K562 (cell line): Measurements from ENCODE around the gene DMRTC1. TPM values are rescaled to one million over a fixed set of nuclear protein-coding genes. Genes with fewer than 3 reads are reported as not detected.
"Not testable (repeated sequence)": the region's sequence is repeated elsewhere in the genome, so short reads cannot be mapped to it uniquely, and the experiment has no call there.

Source experiments
- ATAC-seq: fragments of 200-7000 bp; cut with Tn5 transposase; 3 replicates; pipeline ENCODE4 v1.9.1; 2020; ENCODE audit warnings: moderate library complexity
- BruUV-seq: library from RNA; stranded (reverse); fragments of 400-500 nt; replicated peaks from 2 replicates; lab custom pipeline; 2021; lab: Mats Ljungman, UMichigan
- CTCF ChIA-PET: fragments of 300-600 bp; formaldehyde crosslinking; extraction: SDS; loops from one replicate; lab custom pipeline; 2021; ENCODE audit warnings: low intra/inter-chr PET ratio; lab: Yijun Ruan, JAX
- POLR2A ChIA-PET: fragments of 300-600, 350-650 bp; sonication (Branson Sonifier 250); formaldehyde crosslinking; extraction: SDS; loops from one replicate; lab custom pipeline; 2021; ENCODE audit warnings: antibody characterized with exemption, inconsistent platforms; lab: Yijun Ruan, JAX
- DNase-seq, 4 experiments: peaks; one replicate each; pipeline versions ENCODE4 v3.0.0 to v3.0.0-alpha.2; 2011 to 2018; ENCODE audit warnings: low spot score in 3 of 4, mixed read lengths in 3 of 4; ENCODE audit errors: extremely low read depth in 1 of 4
- FAIRE-seq: peaks from 2 replicates; lab custom pipeline; 2011; peaks lifted over from hg19 to GRCh38; lab: Jason Lieb, UNC
- H2AFZ ChIP-seq: 2 replicates; pipeline ENCODE4 v1.6.0; 2011; ENCODE audit warnings: low read depth, low read length, control low read depth, inconsistent platforms
- H3K27ac ChIP-seq: fragments of 200-600 bp; 3 replicates; pipeline ENCODE4 v1.8.0; 2011; ENCODE audit warnings: low read depth, mild to moderate bottlenecking, control low read depth, inconsistent platforms, low read length, moderate library complexity, mixed read lengths; ENCODE audit errors: extremely low read depth
- H3K27me3 ChIP-seq, 2 experiments: fragments of 300-600 bp in 1 of 2; 2 replicates in 1 of 2; 3 replicates in 1 of 2; pipeline versions ENCODE4 v1.6.0 to v1.8.0; 2011; ENCODE audit warnings: inconsistent platforms in 2 of 2, low read length in 2 of 2, mild to moderate bottlenecking in 1 of 2, mixed read lengths in 1 of 2, moderate library complexity in 1 of 2; ENCODE audit not compliant: control insufficient read depth in 2 of 2, insufficient read depth in 2 of 2
- H3K36me3 ChIP-seq: fragments of 300-600 bp; 3 replicates; pipeline ENCODE4 v1.8.0; 2011; ENCODE audit warnings: mild to moderate bottlenecking, low read length, inconsistent platforms; ENCODE audit not compliant: control insufficient read depth, insufficient read depth
- H3K4me1 ChIP-seq, 2 experiments: fragments of 200-600 bp in 1 of 2; replicated peaks in 1 of 2; 2 replicates in 1 of 2; 3 replicates in 1 of 2; pipeline versions ENCODE4 v1.5.1 to v1.8.0; 2011; ENCODE audit warnings: inconsistent platforms in 2 of 2, low read length in 2 of 2, mild to moderate bottlenecking in 1 of 2, mixed read lengths in 1 of 2, moderate library complexity in 1 of 2; ENCODE audit not compliant: control insufficient read depth in 2 of 2, insufficient read depth in 2 of 2
- H3K4me2 ChIP-seq: 2 replicates; pipeline ENCODE4 v1.6.1; 2011; ENCODE audit warnings: low read length, control low read depth, inconsistent platforms, mixed read lengths; ENCODE audit not compliant: insufficient read depth
- H3K4me3 ChIP-seq: fragments of 200-600 bp; sonication (generic), shearing (Covaris generic); 2 replicates; pipeline ENCODE4 v1.5.1; 2016; ENCODE audit warnings: control low read depth, inconsistent platforms
- H3K79me2 ChIP-seq: fragments of 200-600 bp; 3 replicates; pipeline ENCODE4 v1.8.0; 2011; ENCODE audit warnings: low read length, inconsistent platforms; ENCODE audit not compliant: control insufficient read depth, insufficient read depth
- H3K9ac ChIP-seq, 2 experiments: 2 replicates each; pipeline versions ENCODE4 v1.6.0 to v1.6.1; 2011; ENCODE audit warnings: low read depth in 2 of 2, low read length in 2 of 2, control low read depth in 1 of 2, inconsistent platforms in 1 of 2, mild to moderate bottlenecking in 1 of 2, mixed read lengths in 1 of 2; ENCODE audit not compliant: insufficient read depth in 1 of 2
- H3K9me1 ChIP-seq: one replicate; pipeline ENCODE4 v1.6.0; 2011; ENCODE audit warnings: inconsistent platforms, mild to moderate bottlenecking, low read length, moderate library complexity; ENCODE audit not compliant: control insufficient read depth, insufficient read depth
- H3K9me3 ChIP-seq: replicated peaks from 2 replicates; pipeline ENCODE4 v1.5.1; 2011; ENCODE audit warnings: low read depth, low read length, inconsistent platforms; ENCODE audit not compliant: control insufficient read depth, insufficient read depth
- H4K20me1 ChIP-seq: replicated peaks from 2 replicates; pipeline ENCODE4 v1.6.1; 2011; ENCODE audit warnings: low read length, inconsistent platforms, mixed read lengths; ENCODE audit not compliant: control insufficient read depth, insufficient read depth
- WGBS: fragments of 100-300 bp; shearing (Covaris generic); methylation state at CpG from one replicate; pipeline ENCODE4 v1.1.6; 2016; ENCODE audit warnings: low coverage, mixed read lengths; ENCODE audit not compliant: insufficient coverage; ENCODE audit errors: missing lambda C conversion rate; 5-methylcytosine and 5-hydroxymethylcytosine counted together
- in situ Hi-C: fragments of 300-500 bp; cut with MboI; formaldehyde crosslinking; loops from 4 replicates; pipeline ENCODE4 v1.15.0; 2018; ENCODE audit warnings: inconsistent platforms, mixed read lengths
- intact Hi-C: fragments of 100-400 bp; cut with micrococcal nuclease; formaldehyde crosslinking; loops from 2 replicates; pipeline ENCODE4 v1.14.2; 2022
- polyA plus RNA-seq, 8 experiments: library from polyadenylated mRNA; depleted of rRNA in 4 of 8; stranded (reverse) in 5 of 8; unstranded in 3 of 8; fragments of >200 nt; fragmentation: Nextera tagmentation in 2 of 8; fragmentation: Illumina TruSeq in 1 of 8; extraction: Ambion mirVana in 2 of 8; extraction: Trizol in 1 of 8; gene quantifications; 2 replicates each; pipeline versions ENCODE4 v1.2.1 to v1.2.3, GENCODE V29; 2011 to 2014; ENCODE audit warnings: inconsistent platforms in 1 of 8, missing spikeins in 1 of 8
- total RNA-seq, 7 experiments: library from RNA; depleted of rRNA in 6 of 7; stranded (reverse); fragments of >200 nt in 6 of 7; fragmentation: Illumina TruSeq in 2 of 7; extraction: Trizol in 2 of 7; gene quantifications; 2 replicates each; pipeline versions ENCODE4 v1.2.1 to v1.2.3, GENCODE V29; 2011 to 2021; ENCODE audit warnings: low replicate concordance in 1 of 7

Gene DMRTC1
- total and polyA plus RNA-seq, 9 of the 15 experiments (the other 6 are each of a cell fraction or from before 2014, with no cell fraction given): not detected

- intact Hi-C loops, ATAC-seq, H3K27me3 ChIP-seq, H3K9ac ChIP-seq, H3K4me1 ChIP-seq, H3K36me3 ChIP-seq, H4K20me1 ChIP-seq, DNase-seq, H3K4me3 ChIP-seq, H3K79me2 ChIP-seq, H3K4me2 ChIP-seq, FAIRE-seq, in situ Hi-C loops, H3K9me3 ChIP-seq, H2AFZ ChIP-seq, POLR2A ChIA-PET, BruUV-seq, CTCF ChIA-PET, H3K27ac ChIP-seq, H3K9me1 ChIP-seq: not testable (repeated sequence)
- WGBS: no CpG with 5 or more reads among the region's 2 CpGs
Measured at GRCh38 chrX:72837532-72837931, 106.1 kb downstream of the DMRTC1 start.

GRCh38 chrX:72830701-72831100, 112.9 kb downstream of the DMRTC1 start:
- intact Hi-C loops, POLR2A ChIA-PET, H3K9me1 ChIP-seq, in situ Hi-C loops, H3K79me2 ChIP-seq, H4K20me1 ChIP-seq, H3K27me3 ChIP-seq, H2AFZ ChIP-seq, DNase-seq, H3K4me3 ChIP-seq, FAIRE-seq, H3K4me2 ChIP-seq, H3K27ac ChIP-seq, H3K36me3 ChIP-seq, ATAC-seq, BruUV-seq, H3K9me3 ChIP-seq, H3K4me1 ChIP-seq, H3K9ac ChIP-seq, CTCF ChIA-PET: not testable (repeated sequence)
- no CpG with 5 or more reads among the region's 13 CpGs for WGBS

Other genes with a start within 250 kb of the DMRTC1 start
Only the 7 nearest of the 8 such genes appear.
- gene DMRTC1B, start 166.9 kb downstream of the DMRTC1 start, total RNA-seq (2014; rRNA removed): not detected in 2 replicates
- not detected in 2 replicates for gene DMRTC1B, start 166.9 kb downstream of the DMRTC1 start, total RNA-seq (2014; rRNA removed; fragmentation: Illumina TruSeq; extraction: Trizol)
- gene DMRTC1B, start 166.9 kb downstream of the DMRTC1 start, total RNA-seq (2015; rRNA removed; fragmentation: Illumina TruSeq; extraction: Trizol): not detected in 2 replicates
- gene DMRTC1B, start 166.9 kb downstream of the DMRTC1 start, total RNA-seq (2021): not detected in 2 replicates
- not detected in 2 replicates for gene DMRTC1B, start 166.9 kb downstream of the DMRTC1 start, polyA plus RNA-seq (2011; rRNA removed)
- 0.12 TPM in 1 of 2 replicates, not detected in the other for gene DMRTC1B, start 166.9 kb downstream of the DMRTC1 start, polyA plus RNA-seq (2014; fragmentation: Illumina TruSeq; extraction: Trizol)
- under 1 TPM in 1 of 2 experiments, not detected in 1; 0.11 TPM for gene DMRTC1B, start 166.9 kb downstream of the DMRTC1 start, polyA plus RNA-seq (2014; fragmentation: Nextera tagmentation; extraction: Ambion mirVana)
- gene DMRTC1B, start 166.9 kb downstream of the DMRTC1 start, polyA plus RNA-seq (2014; rRNA removed): not detected in 2 replicates
- not detected in 2 replicates for gene FAM236B, start 161.2 kb downstream of the DMRTC1 start, total RNA-seq (2014; rRNA removed)
- gene FAM236B, start 161.2 kb downstream of the DMRTC1 start, total RNA-seq (2014; rRNA removed; fragmentation: Illumina TruSeq; extraction: Trizol): not detected in 2 replicates
- not detected in 2 replicates for gene FAM236B, start 161.2 kb downstream of the DMRTC1 start, total RNA-seq (2015; rRNA removed; fragmentation: Illumina TruSeq; extraction: Trizol)
- not detected in 2 replicates for gene FAM236B, start 161.2 kb downstream of the DMRTC1 start, total RNA-seq (2021)
- gene FAM236B, start 161.2 kb downstream of the DMRTC1 start, polyA plus RNA-seq (2011; rRNA removed): not detected in 2 replicates
- gene FAM236B, start 161.2 kb downstream of the DMRTC1 start, polyA plus RNA-seq (2014; fragmentation: Illumina TruSeq; extraction: Trizol): not detected in 2 replicates
- not detected for gene FAM236B, start 161.2 kb downstream of the DMRTC1 start, polyA plus RNA-seq (2014; fragmentation: Nextera tagmentation; extraction: Ambion mirVana)
- gene FAM236B, start 161.2 kb downstream of the DMRTC1 start, polyA plus RNA-seq (2014; rRNA removed): not detected in 2 replicates
- not detected in 2 replicates for gene FAM236D, start 135.6 kb downstream of the DMRTC1 start, total RNA-seq (2014; rRNA removed)
- not detected in 2 replicates for gene FAM236D, start 135.6 kb downstream of the DMRTC1 start, total RNA-seq (2014; rRNA removed; fragmentation: Illumina TruSeq; extraction: Trizol)
- gene FAM236D, start 135.6 kb downstream of the DMRTC1 start, total RNA-seq (2015; rRNA removed; fragmentation: Illumina TruSeq; extraction: Trizol): not detected in 2 replicates
- not detected in 2 replicates for gene FAM236D, start 135.6 kb downstream of the DMRTC1 start, total RNA-seq (2021)
- gene FAM236D, start 135.6 kb downstream of the DMRTC1 start, polyA plus RNA-seq (2011; rRNA removed): not detected in 2 replicates
- gene FAM236D, start 135.6 kb downstream of the DMRTC1 start, polyA plus RNA-seq (2014; fragmentation: Illumina TruSeq; extraction: Trizol): not detected in 2 replicates
- gene FAM236D, start 135.6 kb downstream of the DMRTC1 start, polyA plus RNA-seq (2014; fragmentation: Nextera tagmentation; extraction: Ambion mirVana): not detected
- not detected in 2 replicates for gene FAM236D, start 135.6 kb downstream of the DMRTC1 start, polyA plus RNA-seq (2014; rRNA removed)
- gene FAM236C, start 31.2 kb downstream of the DMRTC1 start, total RNA-seq (2014; rRNA removed): not detected in 2 replicates
- gene FAM236C, start 31.2 kb downstream of the DMRTC1 start, total RNA-seq (2014; rRNA removed; fragmentation: Illumina TruSeq; extraction: Trizol): not detected in 2 replicates
- gene FAM236C, start 31.2 kb downstream of the DMRTC1 start, total RNA-seq (2015; rRNA removed; fragmentation: Illumina TruSeq; extraction: Trizol): not detected in 2 replicates
- not detected in 2 replicates for gene FAM236C, start 31.2 kb downstream of the DMRTC1 start, total RNA-seq (2021)
- not detected in 2 replicates for gene FAM236C, start 31.2 kb downstream of the DMRTC1 start, polyA plus RNA-seq (2011; rRNA removed)
- gene FAM236C, start 31.2 kb downstream of the DMRTC1 start, polyA plus RNA-seq (2014; fragmentation: Illumina TruSeq; extraction: Trizol): not detected in 2 replicates
- gene FAM236C, start 31.2 kb downstream of the DMRTC1 start, polyA plus RNA-seq (2014; fragmentation: Nextera tagmentation; extraction: Ambion mirVana): not detected
- gene FAM236C, start 31.2 kb downstream of the DMRTC1 start, polyA plus RNA-seq (2014; rRNA removed): not detected in 2 replicates
- not detected in 2 replicates for gene FAM236A, start 5.6 kb downstream of the DMRTC1 start, total RNA-seq (2014; rRNA removed)
- not detected in 2 replicates for gene FAM236A, start 5.6 kb downstream of the DMRTC1 start, total RNA-seq (2014; rRNA removed; fragmentation: Illumina TruSeq; extraction: Trizol)
- not detected in 2 replicates for gene FAM236A, start 5.6 kb downstream of the DMRTC1 start, total RNA-seq (2015; rRNA removed; fragmentation: Illumina TruSeq; extraction: Trizol)
- gene FAM236A, start 5.6 kb downstream of the DMRTC1 start, total RNA-seq (2021): not detected in 2 replicates
- gene FAM236A, start 5.6 kb downstream of the DMRTC1 start, polyA plus RNA-seq (2011; rRNA removed): not detected in 2 replicates
- gene FAM236A, start 5.6 kb downstream of the DMRTC1 start, polyA plus RNA-seq (2014; fragmentation: Illumina TruSeq; extraction: Trizol): not detected in 2 replicates
- not detected for gene FAM236A, start 5.6 kb downstream of the DMRTC1 start, polyA plus RNA-seq (2014; fragmentation: Nextera tagmentation; extraction: Ambion mirVana)
- not detected in 2 replicates for gene FAM236A, start 5.6 kb downstream of the DMRTC1 start, polyA plus RNA-seq (2014; rRNA removed)
- not detected in 2 replicates for gene PABPC1L2B, start 59.1 kb upstream of the DMRTC1 start, total RNA-seq (2014; rRNA removed)
- not detected in 2 replicates for gene PABPC1L2B, start 59.1 kb upstream of the DMRTC1 start, total RNA-seq (2014; rRNA removed; fragmentation: Illumina TruSeq; extraction: Trizol)
- not detected in 2 replicates for gene PABPC1L2B, start 59.1 kb upstream of the DMRTC1 start, total RNA-seq (2015; rRNA removed; fragmentation: Illumina TruSeq; extraction: Trizol)
- not detected in 2 replicates for gene PABPC1L2B, start 59.1 kb upstream of the DMRTC1 start, total RNA-seq (2021)
- gene PABPC1L2B, start 59.1 kb upstream of the DMRTC1 start, polyA plus RNA-seq (2011; rRNA removed): not detected in 2 replicates
- gene PABPC1L2B, start 59.1 kb upstream of the DMRTC1 start, polyA plus RNA-seq (2014; fragmentation: Illumina TruSeq; extraction: Trizol): not detected in 2 replicates
- gene PABPC1L2B, start 59.1 kb upstream of the DMRTC1 start, polyA plus RNA-seq (2014; fragmentation: Nextera tagmentation; extraction: Ambion mirVana): not detected
- not detected in 2 replicates for gene PABPC1L2B, start 59.1 kb upstream of the DMRTC1 start, polyA plus RNA-seq (2014; rRNA removed)
- gene PABPC1L2A, start 135.7 kb upstream of the DMRTC1 start, total RNA-seq (2014; rRNA removed): not detected in 2 replicates
- gene PABPC1L2A, start 135.7 kb upstream of the DMRTC1 start, total RNA-seq (2014; rRNA removed; fragmentation: Illumina TruSeq; extraction: Trizol): not detected in 2 replicates
- gene PABPC1L2A, start 135.7 kb upstream of the DMRTC1 start, total RNA-seq (2015; rRNA removed; fragmentation: Illumina TruSeq; extraction: Trizol): not detected in 2 replicates
- gene PABPC1L2A, start 135.7 kb upstream of the DMRTC1 start, total RNA-seq (2021): not detected in 2 replicates
- gene PABPC1L2A, start 135.7 kb upstream of the DMRTC1 start, polyA plus RNA-seq (2011; rRNA removed): not detected in 2 replicates
- gene PABPC1L2A, start 135.7 kb upstream of the DMRTC1 start, polyA plus RNA-seq (2014; fragmentation: Illumina TruSeq; extraction: Trizol): not detected in 2 replicates
- gene PABPC1L2A, start 135.7 kb upstream of the DMRTC1 start, polyA plus RNA-seq (2014; fragmentation: Nextera tagmentation; extraction: Ambion mirVana): not detected
- gene PABPC1L2A, start 135.7 kb upstream of the DMRTC1 start, polyA plus RNA-seq (2014; rRNA removed): not detected in 2 replicates